GM18505 (cell line): ENCODE results near the gene IGSF11.

ENCODE experiments used
- ATAC-seq: cut with Tn5 transposase; IDR thresholded peaks from one replicate; pipeline ENCODE4 v1.9.1; 2021; ENCODE audit not compliant: unreplicated experiment
- POLR2A ChIP-seq: IDR thresholded peaks from 4 replicates; pipeline ENCODE4 v1.6.1; 2011; ENCODE audit warnings: borderline replicate concordance; ENCODE audit not compliant: insufficient read depth, insufficient read length; ENCODE audit errors: extremely low read depth

IGSF11 gene

DNA sequence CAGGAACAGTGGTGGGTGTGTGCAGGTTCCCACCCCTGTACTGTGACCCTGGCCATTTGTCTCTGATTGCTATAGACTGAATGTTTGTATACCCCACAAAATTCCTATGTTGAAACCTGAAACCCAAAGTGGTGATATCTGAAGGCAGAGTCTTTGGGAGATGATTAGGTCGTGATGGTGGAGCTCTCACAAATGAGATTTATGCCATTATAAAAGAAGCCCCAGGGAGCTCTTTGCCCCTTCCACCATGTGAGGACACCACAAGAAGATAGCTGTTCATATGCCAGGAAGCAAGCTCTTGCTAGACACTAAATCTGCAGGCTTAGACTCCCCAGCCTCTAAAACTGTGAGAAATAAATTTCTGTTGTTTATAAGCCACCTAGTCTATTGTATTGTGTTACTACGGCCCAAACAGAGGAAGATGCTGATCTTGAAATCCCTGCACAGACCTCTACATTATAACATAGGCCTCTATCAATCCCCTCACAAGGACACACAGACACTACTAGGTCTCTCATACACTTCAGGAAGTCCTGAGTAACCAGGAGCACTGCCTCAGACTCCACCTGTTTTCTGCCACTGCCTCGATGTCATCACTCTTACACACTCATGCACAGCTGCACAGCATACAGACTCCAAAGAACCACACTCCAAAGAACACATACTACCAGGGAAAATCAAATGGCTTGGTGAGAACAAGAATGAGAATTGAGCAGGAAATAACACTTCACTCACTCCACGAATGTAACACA is 14.7 kb downstream of the IGSF11 start:
- no peak for ATAC-seq
- TF ChIP-seq POLR2A = no peak

- TF ChIP-seq POLR2A = no peak
- ATAC-seq = no peak
Measured at GRCh38 chr3:119018690-119019463, 15.8 kb downstream of the IGSF11 start.

DNA sequence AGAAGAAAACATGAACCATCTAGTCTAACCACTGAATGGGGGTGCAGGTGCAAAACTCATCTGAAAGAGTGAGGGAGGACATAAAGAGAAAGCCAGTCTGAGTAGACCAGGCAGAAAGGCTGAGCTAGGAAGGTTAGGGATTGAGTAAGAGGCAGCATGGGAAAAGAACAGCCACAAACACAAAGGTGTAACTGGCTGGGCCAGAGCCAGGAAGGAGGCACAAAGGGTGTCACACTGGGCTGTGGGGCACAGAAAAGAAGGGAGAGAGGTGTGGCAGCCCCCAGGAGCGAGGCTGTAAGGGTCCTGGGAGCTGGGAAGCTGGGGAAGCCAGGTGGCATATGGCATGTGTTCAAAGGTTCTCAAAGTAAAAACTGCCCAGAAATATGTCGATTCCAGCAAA is 18.7 kb downstream of the IGSF11 start:
- no peak for TF ChIP-seq POLR2A
- ATAC-seq = no peak

GRCh38 chr3:119013951-119014350 is 20.7 kb downstream of the IGSF11 start:
- no peak for TF ChIP-seq POLR2A
- ATAC-seq = no peak

DNA sequence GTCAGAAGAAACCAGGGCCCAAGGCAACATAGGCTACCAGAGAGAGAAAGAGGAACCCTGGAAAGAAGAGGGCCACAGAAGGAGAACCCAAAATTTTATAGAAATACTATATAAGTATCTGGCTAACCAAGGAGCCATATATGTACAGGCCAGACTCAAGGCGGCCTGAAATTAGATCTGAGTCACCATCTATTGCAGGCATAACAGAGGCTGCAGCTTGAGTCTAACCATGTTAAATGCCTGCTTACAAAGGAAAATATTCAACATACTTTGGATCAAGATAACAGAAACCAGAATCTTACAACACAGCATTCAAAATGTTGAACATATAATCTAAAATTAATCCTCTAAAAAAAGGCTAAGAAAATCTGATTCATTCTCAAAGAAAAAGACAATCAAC is 23.1 kb downstream of the IGSF11 start:
- no peak for TF ChIP-seq POLR2A
- no peak for ATAC-seq

DNA sequence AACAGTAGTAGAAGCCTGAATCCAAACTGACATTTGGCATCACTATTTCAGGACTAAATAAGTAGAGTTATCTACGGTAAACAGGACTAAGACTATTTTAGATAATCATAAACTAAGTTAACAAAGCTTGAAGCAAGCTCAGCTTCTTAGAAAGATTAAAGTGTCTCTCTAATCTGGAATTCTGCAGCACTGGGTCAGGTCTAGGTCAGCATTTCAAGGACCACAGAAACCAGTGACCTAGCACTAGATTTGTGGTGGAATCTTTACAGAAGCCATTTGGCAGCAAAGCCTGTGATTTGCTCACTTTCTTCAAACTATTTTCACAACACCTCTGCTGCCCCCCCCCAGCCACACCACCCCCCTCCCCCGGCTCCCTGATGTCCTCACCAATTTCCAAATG is 37.5 kb downstream of the IGSF11 start:
- TF ChIP-seq POLR2A = no peak
- no peak for ATAC-seq

- TF ChIP-seq POLR2A = no peak
- no peak for ATAC-seq
Measured at GRCh38 chr3:118991775-118992174, 42.9 kb downstream of the IGSF11 start.

DNA sequence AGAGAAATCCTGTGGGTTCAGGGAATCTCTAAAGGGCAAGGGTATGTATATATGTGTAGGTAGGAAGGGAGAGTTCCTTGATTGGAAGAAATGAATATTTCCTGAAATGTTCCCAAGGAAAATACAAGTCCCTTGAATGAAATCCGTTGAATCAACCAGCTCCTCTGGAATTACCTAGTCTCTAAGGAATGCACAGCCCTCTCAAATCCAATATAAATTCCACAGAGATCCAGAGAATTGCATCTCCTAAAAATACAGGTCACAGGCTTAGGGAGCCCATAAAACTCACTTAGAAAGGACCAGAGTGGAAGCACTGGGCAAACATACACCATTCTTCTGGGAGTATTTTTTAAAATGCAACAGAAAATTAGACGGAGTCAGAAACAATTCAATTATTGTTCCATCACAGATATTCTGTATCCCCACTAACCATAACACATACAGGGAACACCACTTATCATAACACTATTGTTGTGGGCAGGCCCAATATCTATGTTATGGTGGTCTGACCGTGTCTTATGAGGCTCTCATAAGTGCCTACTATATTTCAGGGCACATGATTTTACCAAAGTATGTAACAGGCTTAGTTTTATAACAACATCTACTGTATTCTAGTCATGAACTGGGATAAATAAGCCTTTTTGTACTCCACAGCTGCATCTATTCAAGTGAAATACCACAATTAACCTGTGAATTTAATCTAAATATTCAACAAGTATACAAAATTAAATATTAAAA is 43.7 kb downstream of the IGSF11 start:
- TF ChIP-seq POLR2A = no peak
- ATAC-seq = no peak

DNA sequence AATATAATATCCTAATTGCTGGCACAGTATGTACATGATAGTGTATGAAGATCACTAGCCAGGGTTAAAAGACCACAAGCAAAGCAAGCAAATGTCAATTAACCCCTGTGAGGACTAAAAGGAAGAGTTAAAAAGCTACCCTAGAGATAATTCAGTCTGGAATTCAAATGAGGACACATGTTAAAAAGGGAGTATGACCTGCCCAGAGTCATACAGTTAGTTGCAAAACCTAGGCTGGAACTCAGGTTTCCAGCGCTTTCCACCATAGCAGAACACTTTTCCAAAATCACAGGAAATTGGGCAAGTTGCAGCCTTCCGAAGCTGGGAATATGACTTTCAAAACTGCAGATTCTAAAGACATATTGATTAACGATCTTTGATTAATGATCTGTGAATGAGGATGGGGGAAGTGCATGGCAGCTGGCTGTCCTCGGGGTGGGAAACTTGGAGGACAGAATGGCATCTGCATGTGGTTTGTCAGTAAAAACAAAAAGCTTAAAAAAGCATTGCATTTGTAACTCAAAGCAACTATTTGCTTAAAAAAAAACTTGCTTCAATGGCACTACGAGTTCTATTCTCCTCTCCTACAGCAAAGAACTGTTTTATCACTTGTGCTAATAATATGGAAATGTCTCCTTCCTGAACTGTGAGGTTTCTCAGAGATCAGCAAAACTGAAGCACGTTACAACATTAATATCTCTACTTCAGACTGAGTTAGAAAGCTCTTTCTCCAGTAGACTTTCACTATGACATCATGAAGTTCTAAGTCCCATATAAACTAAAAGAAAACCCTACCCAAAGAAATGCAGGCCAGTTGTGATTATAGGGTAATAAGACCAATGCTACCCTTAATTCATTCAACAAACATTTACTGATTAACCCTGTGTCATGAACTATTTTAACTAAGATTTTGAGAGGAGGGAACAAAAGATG is 46.2 kb downstream of the IGSF11 start:
- TF ChIP-seq POLR2A = no peak
- no peak for ATAC-seq

GRCh38 chr3:118987477-118987876 is 47.2 kb downstream of the IGSF11 start:
- TF ChIP-seq POLR2A = no peak
- ATAC-seq = no peak

- ATAC-seq = no peak
- no peak for TF ChIP-seq POLR2A
Measured at GRCh38 chr3:118986734-118987133, 47.9 kb downstream of the IGSF11 start.

DNA sequence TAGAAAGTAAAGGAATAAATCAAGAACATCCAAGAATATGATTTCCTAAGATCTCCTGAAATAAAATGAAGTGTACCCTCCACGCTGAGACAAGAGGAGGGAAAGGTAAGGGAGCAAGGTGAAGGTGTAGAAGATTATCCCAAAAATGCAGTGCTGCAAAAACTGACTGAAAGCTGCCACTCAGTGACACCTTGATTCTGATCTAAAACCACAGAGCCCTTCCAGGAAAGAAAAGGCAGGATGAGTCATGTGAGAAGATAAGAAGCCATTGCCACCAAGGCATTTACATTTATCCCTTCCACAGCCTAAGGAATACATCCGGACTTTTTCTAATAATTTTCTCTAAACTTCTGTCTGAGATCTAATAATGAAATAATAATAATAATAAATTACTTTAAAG is 49.9 kb downstream of the IGSF11 start:
- TF ChIP-seq POLR2A = no peak

More for the DNA sequence above, 49.9 kb downstream of the IGSF11 start:
- ATAC-seq = no peak
